DLD1 (cell line): ENCODE results near the gene ARSD.
"Not testable (repeated sequence)": the region's sequence is repeated elsewhere in the genome, so short reads cannot be mapped to it uniquely, and the experiment has no call there.

Experiments
- in situ Hi-C: cut with HindIII; loops from 2 replicates; pipeline ENCODE4 v1.10.0; 2017; ENCODE audit warnings: low sequenced_read_pairs

ARSD gene

DNA sequence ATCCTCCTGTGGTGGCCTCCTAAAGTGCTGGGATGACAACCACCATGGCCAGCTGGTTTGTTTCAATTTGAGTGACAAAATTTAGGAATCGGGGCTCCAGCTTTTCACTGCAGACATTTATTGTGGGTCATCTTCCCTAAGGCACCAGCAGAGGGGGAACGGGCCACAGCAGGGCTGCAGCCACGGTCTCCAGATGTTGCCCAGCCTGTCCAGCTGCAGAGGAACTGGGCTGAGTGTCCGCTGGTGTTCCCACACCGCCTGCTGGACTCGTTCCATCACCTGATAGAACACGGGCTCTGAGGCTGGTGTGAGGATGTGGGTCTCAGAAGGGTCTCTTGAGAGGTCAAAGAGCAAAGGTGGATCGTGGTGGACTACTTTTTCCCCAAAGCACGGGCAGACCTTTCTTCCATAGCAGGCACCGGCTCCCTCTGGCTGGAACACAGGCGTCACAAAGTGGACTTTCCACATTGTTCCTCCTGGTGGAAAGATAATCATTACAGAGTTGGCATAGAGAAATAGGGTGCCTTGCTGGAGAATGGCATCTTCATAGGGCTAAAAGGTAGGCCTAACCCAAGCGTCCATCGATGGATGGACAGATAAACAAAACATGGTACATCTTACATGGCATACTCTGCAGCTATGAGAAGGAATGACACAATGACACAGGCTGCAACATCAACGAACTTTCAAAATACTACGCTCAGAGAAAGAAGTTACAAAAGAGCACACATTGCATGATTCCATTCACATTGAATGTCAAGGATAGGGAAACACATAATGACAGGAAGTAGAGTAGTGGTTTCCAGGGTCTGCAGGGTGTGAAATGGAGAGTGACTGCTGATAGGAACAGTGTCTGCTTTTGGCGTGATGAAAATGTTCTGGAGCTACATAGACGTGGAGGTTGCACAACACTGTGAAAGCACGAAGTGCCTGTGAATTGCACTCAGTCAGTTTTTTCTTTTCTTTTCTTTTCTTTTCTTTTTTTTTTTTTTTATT lies 5.9 kb upstream of the ARSD start:
- in situ Hi-C loops, result no loop called here

- in situ Hi-C loops, result no loop called here
Measured at GRCh38 chrX:2933125-2933900, 4.2 kb upstream of the ARSD start.

- in situ Hi-C loops, result no loop called here
Measured at GRCh38 chrX:2931612-2932011, 2.5 kb upstream of the ARSD start.

DNA sequence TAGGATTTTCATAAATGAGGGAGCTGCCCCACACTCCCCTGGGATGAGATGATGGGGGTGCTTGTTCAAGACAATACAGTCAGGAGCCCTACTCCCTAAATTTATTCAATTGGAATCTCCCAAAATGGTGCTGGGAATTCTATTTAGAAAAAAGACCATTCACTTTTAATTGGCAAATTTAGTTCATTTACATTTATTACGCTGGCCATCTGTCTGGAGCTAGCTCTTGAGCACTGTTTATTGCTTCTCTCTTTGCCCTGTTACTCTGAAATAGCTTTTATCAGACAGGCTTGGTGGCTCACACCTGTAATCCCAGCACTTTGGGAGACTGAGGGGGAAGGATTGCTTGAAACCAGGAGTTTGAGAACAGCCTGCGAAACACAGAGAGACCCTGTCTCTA lies 2.0 kb upstream of the ARSD start:
- in situ Hi-C loops, result no loop called here

GRCh38 chrX:2928191-2928582 lies 952 bp downstream of the ARSD start:
- in situ Hi-C loops, result no loop called here

DNA sequence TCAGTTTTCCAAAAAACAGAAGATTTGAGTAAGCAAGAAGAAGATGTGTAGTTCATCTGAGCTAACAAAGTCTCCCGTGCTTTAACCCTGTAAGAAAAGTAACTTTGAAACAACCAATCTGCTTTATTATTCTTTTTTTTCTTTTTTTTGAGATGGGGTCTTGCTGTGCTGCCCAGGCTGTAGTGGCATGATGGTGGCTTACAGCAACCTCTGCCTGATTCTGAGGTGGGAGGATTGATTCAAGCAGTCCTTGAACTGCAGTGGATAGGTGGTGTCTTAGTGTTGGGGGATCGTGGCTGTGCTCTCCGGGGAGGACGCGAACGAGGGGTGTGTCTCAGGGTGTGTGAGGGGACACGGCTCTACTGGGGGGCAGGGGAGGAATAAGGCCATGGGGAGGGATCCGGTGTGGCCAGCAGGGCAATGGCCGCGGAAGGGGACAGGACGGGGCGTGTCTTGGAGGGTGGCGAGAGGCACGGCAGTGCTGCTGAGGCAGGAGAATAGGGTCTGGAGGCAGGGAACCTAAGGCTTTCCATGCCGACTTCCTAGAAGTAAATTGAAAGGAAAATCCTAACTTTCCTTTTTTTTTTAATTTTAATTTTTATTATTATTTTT lies 2.4 kb downstream of the ARSD start:
- in situ Hi-C loops, result no loop called here

DNA sequence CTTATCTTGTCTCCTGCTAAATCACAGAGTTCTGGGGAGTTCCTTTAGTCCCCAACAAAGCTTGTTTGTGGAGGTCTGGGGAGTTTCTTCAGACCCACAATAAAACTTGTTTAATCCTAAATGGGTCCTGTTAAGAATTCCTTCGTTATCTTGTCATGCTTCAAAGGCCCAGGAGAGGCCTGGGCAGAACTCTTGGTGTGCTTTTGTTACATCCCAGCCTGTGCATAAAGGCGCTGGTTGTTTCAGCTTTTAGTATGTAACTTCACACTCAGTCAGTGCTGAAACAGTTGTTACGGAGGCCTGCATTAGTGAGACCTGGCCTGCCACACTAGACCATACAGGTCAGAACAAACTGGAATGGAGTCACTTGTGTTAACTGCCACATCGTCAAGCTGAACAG lies 2.9 kb downstream of the ARSD start:
- in situ Hi-C loops, result not testable (repeated sequence)

- in situ Hi-C loops, result no loop called here
Measured at GRCh38 chrX:2924151-2924550, 5.0 kb downstream of the ARSD start.

DNA sequence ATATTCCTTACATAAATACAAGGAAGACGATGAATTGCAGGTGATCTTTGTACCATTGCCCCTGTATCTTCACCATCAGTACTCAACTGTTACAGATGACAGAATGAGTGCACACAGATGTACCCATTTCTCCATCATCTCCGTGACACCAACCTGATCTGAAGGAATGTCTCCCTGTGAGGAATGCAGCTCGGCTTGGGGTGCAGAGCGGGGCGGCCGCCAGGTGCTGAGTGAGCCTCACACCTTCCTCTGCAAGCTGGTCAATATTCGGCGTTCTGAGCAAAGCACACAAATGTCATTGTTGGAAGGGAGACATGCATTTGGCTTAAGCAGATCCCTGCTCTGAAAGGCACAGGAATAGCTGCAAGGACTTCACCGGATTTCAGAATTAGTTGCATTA lies 7.4 kb downstream of the ARSD start:
- in situ Hi-C loops, result no loop called here

DNA sequence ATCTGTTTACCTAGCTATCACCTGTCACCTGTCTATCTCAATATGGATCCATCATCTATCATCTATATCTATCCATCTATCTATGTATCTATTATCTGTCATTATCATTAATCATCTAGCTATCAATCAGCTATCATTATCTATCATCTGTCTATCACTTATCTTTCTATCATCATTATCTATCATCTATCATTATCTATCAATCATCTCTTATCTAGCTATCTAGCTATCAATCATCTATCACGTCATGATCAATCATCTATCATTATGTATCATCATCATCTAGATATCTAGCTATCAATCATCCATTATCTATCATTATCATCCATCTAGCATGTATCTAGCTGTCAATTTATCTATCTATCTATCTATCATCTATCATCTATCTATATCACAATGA lies 7.9 kb downstream of the ARSD start:
- in situ Hi-C loops, result no loop called here

DNA sequence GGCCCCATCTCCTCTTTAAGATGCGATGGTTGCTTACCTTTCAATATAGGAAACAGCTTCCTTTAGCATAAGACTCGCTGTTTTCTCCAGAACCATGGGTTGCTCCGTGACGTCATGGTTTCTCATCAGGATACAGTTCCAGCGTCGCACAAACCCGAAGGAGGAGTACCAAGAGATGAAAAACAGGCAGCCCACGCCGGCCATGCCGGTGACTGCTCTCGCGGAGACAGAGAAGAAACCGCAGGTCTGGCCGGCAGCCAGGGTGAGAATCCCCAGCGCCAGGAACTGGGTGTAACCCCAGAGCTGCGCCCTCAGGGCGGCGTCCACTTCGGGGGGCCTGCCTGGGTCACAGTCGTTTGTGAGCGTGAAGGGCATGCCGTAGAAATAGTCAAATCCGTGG lies 11.4 kb downstream of the ARSD start:
- in situ Hi-C loops, result no loop called here

- in situ Hi-C loops, result no loop called here
Measured at GRCh38 chrX:2913118-2913517, 16.0 kb downstream of the ARSD start.

DNA sequence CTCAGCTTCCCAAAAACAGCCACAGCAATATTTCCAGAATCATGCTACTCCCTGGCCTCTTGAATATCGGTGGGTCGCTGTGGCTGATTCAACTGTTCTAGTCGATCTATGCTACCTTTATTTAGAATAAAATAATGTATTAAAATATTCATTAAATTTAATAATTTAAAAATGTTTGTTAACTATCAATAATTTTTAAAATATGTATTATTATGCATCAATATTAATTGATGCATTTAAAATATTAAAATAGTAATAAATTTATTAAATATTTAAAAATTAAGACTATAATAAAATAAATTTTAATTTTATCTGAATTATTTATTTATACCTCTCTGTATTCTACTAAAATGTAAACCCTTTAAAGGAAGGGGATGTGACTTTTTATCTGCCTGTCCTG lies 19.0 kb downstream of the ARSD start:
- in situ Hi-C loops, result no loop called here

DNA sequence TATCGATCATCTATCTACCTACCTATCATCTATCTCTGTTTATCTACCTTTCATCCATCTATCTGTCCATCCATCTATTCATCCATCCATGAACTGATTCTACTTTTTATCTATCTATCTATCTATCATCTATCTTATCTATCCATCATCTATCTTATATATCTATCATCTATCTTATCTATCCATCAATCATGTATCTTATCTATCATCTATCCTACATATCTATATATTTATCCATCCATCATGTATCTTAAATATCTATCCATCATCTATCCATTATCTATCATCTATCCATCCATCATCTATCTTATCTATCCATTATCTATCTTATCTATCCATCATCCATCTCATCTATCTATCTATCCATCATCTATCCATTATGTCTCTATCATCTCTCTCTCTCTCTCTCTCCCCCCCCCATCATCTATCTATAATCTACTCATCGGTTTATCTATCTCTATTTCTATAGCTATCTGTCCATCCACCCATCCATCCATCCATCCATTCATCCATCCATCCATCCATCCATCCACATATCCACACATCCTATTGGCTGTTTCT lies 20.9 kb downstream of the ARSD start:
- in situ Hi-C loops, result no loop called here

DNA sequence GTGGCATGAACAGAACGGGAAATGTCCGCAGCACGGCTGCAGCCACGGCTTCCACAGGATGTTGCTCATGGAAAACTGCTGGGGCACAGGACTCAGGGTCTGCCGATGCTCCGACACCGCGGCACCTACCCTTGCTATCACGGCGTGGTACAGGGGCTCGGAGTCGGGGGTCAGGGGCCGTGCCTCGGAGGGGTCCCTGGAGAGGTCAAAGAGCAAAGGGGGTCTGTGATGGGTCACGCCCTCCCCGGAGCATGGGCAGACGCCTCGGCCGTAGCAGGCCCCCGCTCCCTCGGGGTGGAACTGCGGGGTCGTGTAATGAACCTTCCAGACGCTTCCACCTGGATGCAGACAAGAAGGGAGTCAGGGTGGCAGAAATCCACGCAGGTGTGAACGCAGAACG lies 21.8 kb downstream of the ARSD start:
- in situ Hi-C loops, result no loop called here

DNA sequence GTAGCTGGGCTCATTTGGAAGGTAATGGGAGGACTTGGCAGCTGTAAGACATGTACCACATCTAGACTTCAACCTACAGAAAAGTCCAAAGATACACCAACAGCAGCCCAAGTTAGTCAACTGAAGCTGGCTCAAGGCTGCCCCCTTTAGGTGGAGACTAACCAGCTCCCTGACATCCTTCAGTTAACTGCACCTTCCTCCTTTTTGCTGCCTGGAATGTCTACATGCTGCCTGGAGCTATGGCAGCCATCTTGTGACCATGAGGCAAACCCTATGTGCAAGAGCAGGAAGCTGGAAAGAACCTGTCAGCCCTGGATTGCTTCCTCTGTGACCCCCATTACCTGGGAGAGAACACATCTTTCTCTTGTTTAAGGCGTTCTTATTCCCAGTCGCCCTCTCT lies 25.8 kb downstream of the ARSD start:
- in situ Hi-C loops, result no loop called here

- in situ Hi-C loops, result no loop called here
Measured at GRCh38 chrX:2902841-2903240, 26.3 kb downstream of the ARSD start.

DNA sequence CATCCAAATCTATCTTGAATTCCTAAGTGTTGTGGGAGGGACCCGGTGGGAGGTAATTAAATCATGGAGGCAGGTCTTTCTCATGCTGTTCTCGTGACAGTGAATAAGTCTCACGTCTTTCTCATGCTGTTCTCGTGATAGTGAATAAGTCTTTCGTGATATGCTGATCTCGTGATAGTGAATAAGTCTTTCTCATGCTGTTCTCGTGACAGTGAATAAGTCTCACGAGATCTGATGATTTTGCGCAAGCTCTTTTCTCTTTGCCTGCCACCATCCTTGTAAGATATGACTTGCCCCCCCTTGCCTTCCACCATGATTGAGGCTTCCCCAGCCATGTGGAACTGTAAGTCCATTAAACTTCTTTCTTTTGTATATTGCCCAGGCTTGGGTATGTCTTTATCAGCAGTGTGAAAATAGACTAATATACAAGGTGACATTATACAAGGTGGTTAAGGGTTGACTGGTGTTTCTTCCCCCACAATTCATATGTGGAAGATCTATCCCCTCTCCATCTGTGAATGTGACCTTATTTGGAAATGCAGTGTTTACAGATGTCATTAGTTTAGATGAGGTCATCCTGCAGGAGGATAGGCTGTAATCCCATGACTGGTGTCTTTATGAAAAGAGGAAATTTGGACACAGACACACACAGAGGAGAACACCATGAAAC lies 27.6 kb downstream of the ARSD start:
- in situ Hi-C loops, result no loop called here

GRCh38 chrX:2898846-2899512 lies 30.2 kb downstream of the ARSD start:
- in situ Hi-C loops, result no loop called here
